Measurements from ENCODE around the gene NFKBIE. TPM values are rescaled to one million over a fixed set of nuclear protein-coding genes. Genes with fewer than 3 reads are reported as not detected.

Gene NFKBIE
- total and polyA plus RNA-seq, 2 of the 13 experiments (the other 11 are each of a cell fraction or from before 2014, with no cell fraction given), result 6.7 to 14.5 TPM

GRCh38 chr6:44294832-44295791, 29.8 kb upstream of the NFKBIE start:
- Histone ChIP-seq H3K36me3 (replicated peaks in 1 of 2; ENCODE audit: control insufficient read depth in 1 of 2, insufficient read depth in 2 of 2, low read length in 2 of 2) (no peaks in the 10 kb centered on the region; a peak in 2 of 5 replicates), H3K27ac (ENCODE audit: extremely low read length, insufficient read depth, low read length) (no peak overlapping the region), H3K27me3 (ENCODE audit: control insufficient read depth in 1 of 2, insufficient read depth in 2 of 2, low read length in 2 of 2) (peaks cover 6 to 37% of the 10 kb centered on the region in 2 experiments), H3K79me2 (ENCODE audit: insufficient read depth, low read length) (no peaks in the 10 kb centered on the region), H3K4me1 (ENCODE audit: insufficient read depth, low read length) (no peaks in the 10 kb centered on the region), H3K4me3 (replicated peaks in 1 of 3; ENCODE audit: insufficient read depth in 1 of 3, low read depth in 2 of 3, low read length in 3 of 3) (no peak overlapping the region), H3K4me2 (ENCODE audit: low read depth, low read length) (no peak overlapping the region), H3K9me3 (ENCODE audit: low read length) (no peaks in the 10 kb centered on the region), H2AFZ (ENCODE audit: low read length) (no peak overlapping the region), H4K20me1 (ENCODE audit: insufficient read depth, low read length) (no peaks in the 10 kb centered on the region), H3K9ac (ENCODE audit: insufficient read depth, low read depth, low read length) (no peak overlapping the region)
- no peak for FAIRE-seq
- in situ Hi-C loops (cut with HindIII; ENCODE audit: extremely low pct_ligation_motif_present, low pct_unique_long_range_greater_than_20kb) (no loop called here), intact Hi-C loops (cut with micrococcal nuclease; ENCODE audit: unreplicated experiment) (no loop called here)
- no peak for DNase-seq (ENCODE audit: low spot score)
- CTCF ChIA-PET (ENCODE audit: low intra/inter-chr PET ratio, low total read pairs), result no interaction called here
- POLR2A ChIA-PET, result no interaction called here
- ATAC-seq, result no peak
- no TSS peak for BruUV-seq (replicated peaks)
- WGBS (ENCODE audit: low lambda C conversion rate), result 18% methylated on average over 6 of the region's 7 CpGs
- no peak for TF ChIP-seq KLF9 (CRISPR knock-in tag; IDR thresholded peaks at IDR 0.05; ENCODE audit: low read depth)
- peak; percentile 22; the same call in 1 of the 2 replicates for TF ChIP-seq KDM2A (CRISPR knock-in tag; IDR thresholded peaks at IDR 0.05; ENCODE audit: borderline replicate concordance, low read depth)
- no peak for TF ChIP-seq SKI (IDR thresholded peaks at IDR 0.05; ENCODE audit: partially characterized antibody)
- peak; percentile 53 for TF ChIP-seq ZNF883 (CRISPR knock-in tag; IDR thresholded peaks at IDR 0.05; ENCODE audit: not compliant biosample characterization)
- TF ChIP-seq PAF1 (CRISPR knock-in tag; IDR thresholded peaks at IDR 0.05), result 0 out of 2 replicates have a peak, but pooled peaks have one; percentile 31
- TF ChIP-seq ZXDC (CRISPR knock-in tag; IDR thresholded peaks at IDR 0.05), result no peak
- TF ChIP-seq GZF1 (CRISPR knock-in tag; IDR thresholded peaks at IDR 0.05), result no peak
- no peak for TF ChIP-seq GLMP (CRISPR knock-in tag; IDR thresholded peaks at IDR 0.05; ENCODE audit: borderline replicate concordance)

All from HepG2 (cell line).